ENCODE measurements around the gene UBE3A.

- TF ChIP-seq CTCF (IDR thresholded peaks at IDR 0.05) = no peak
- TF ChIP-seq POLR2A (IDR thresholded peaks at IDR 0.05) = no peak
These were observed 60.3 kb downstream of the UBE3A start for GRCh38 chr15:25378501-25378901.
